ENCODE measurements around the gene ART4.
A peak's percentile ranks its signal among the peaks of the same experiment; 100 is the strongest.

Gene ART4

DNA sequence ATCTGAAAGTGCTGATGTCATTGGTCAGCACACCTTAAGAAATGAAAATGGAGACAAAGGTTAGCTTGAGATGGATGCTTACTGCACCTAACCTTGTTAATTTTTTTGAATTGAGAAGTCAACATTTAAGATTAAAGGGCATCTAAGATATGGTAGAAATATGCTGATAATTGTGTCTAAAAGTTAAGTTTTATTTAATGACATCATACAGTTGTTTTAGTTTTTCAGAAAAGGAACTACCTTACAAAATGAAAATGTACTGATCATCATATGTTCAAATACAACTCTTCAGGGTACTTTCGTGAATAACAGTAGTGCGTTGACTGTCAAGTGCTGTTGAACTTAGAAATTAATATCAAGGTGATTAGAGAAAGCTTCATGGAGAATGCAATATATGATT is 31.8 kb downstream of the ART4 start:
- DNase-seq (ENCODE audit: low read depth in 1 of 2, low spot score in 1 of 2), result no peak

DNA sequence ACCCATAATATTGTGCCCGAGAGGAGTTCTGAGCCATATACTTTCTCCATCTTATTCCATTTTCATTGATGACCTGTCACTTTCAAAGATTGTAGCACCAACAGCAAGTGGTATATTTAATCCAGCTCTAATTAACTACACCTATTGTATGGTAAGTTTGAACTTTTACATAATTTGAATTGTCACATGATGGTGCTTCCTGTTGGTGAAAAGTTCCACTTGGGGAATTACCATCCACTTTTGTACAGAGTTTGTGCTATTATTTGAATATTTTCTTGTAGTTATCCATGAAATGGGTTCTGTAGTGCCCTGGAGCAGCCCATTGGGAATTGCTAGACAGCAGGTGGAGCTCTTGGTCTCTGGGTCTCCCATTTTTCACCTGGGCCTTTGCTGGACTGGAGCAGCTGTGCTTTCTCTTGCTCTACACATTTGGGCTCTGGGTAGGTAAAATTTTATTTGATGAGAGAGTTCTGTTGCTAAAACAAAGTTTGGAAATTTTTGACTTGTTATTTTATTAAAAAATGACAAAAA is 32.3 kb downstream of the ART4 start:
- no peak for DNase-seq (ENCODE audit: low read depth in 1 of 2, low spot score in 1 of 2)

DNA sequence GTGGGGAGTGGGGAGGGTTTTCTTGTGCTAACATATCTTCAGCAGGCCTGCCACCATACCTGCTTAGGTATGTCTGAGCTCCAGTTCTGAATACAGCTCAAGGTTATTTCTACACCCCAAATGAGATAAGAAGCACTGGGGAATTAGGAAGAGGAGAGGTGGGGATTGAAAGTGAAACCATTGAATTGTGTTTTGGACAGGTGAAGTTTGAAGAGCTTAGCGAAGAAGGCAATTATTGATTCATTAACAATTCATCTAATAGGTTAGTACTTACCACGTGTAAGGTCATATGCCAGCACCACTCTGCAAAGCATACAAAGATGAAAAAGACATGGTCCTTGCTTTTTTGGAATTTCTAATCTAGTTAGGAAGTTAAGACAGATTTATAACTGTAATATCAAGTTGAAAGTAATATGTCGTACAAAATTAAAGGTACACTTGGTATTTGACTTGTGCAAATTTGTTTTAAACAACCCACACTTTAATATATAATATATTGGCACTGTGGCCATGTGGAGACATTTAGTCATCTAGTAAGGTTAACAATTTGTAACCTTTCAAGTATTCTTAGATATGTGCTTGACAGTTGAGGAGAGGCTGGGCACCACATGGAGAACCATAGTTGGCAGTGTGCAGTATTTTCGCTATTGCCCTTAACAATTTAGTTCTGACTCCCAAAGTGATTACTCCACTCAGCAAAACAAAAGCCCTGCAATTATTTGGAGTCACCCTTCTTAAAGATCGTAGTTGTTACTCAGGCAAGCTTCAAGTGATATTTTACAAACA is 33.0 kb downstream of the ART4 start:
- DNase-seq (ENCODE audit: low read depth in 1 of 2, low spot score in 1 of 2), result no peak

DNA sequence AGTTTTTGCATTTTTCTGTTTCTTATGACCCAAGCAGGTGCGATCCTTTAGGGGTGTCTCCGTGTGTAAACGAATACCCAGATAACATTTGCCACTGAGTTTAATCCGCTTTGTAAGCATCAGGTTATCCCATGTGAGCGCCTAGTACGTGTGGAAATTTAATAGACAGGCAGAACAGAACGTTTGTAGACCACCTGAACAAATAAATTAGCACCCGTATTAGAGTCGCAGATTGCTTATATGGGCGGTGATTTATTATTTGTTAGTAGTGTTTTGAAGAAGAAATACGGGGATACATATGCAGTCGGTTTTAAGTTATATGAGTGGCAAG is 39.5 kb downstream of the ART4 start:
- DNase-seq (ENCODE audit: low read depth in 1 of 2, low spot score in 1 of 2), result no peak

DNA sequence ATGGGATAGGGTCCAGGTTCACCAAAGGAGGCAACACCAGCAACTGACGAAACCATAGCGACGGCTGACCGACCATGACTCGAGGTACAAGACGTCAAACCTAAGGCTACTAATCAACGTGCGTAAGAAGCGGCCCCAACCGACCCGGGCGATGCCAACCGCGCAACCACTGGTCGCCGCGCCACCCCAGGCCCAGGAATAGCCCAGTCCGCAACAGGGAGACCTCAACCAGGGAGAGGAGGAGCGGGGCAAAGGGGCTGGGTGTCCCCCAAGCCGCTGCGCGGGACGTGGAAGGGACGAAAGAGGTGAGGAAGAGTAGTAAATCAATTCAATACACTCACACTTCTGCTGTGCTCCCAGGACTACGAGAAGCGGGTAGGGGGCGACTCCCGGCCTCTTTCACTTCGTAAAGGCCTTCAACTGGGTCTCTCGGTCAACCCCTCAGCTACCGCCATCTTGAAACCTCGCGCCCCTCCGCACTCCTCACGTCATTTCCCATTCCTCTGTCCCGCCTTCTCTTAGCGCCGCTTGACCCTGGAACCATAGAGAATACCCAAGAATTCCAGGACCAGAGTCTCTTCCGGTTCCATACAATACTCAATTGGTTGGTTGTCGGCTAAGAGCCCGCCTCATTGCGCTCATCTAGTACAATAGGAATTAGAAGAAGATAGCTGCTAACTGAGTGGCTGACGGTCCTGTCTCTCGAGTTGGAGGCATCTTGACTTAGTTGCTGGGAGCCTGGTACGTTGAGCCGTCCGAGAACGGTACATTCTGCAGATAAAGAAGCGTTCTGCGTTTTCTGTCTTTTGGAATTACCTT is 40.1 kb downstream of the ART4 start, which contains the start of the genes C12orf60 and WBP11:
TSS of gene C12orf60 (plus strand) at position 660 of the 819 bp plus-strand sequence. CDS start 19,266 bp downstream, outside the sequence.
TSS of gene WBP11 (minus strand) at position 468 of the 819 bp plus-strand sequence. CDS start 2,095 bp downstream, outside the sequence.
- peak; percentile 58 to 90 for DNase-seq (ENCODE audit: low read depth in 1 of 2, low spot score in 1 of 2)

DNA sequence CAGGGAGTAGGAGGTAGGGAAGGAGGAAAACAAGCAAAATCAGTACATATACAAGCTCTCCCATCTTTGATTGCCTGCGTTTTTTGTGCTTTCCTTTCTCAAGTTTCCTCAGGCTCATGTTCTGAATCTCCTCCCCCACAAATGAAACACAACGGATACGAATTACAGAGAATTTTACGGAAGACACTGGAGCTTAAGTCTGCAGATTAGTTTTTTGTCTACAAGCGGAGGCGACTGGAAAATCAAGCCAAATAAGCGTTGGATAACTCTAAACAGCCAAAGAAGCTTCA is 40.7 kb downstream of the ART4 start:
- no peak for DNase-seq (ENCODE audit: low read depth in 1 of 2, low spot score in 1 of 2)

DNA sequence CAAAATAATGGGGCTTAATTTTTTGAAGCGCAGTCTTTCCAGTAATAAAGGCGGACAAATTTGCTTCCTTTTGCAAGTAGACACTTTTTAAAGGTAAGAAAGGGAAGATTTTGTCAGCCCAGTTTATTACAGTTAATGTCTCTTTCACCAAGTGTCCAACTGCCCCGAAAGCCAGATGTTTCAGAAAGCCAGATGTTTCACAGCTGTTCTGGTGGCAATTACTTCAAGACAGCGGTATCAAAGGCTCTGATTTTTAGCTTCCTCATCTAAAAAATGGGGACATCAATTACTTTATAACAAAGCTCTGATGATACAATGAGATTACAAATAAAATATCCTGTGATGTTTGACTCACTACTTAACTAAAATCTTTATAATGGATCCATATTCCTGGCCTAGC is 41.1 kb downstream of the ART4 start:
- no peak for DNase-seq (ENCODE audit: low read depth in 1 of 2, low spot score in 1 of 2)

DNA sequence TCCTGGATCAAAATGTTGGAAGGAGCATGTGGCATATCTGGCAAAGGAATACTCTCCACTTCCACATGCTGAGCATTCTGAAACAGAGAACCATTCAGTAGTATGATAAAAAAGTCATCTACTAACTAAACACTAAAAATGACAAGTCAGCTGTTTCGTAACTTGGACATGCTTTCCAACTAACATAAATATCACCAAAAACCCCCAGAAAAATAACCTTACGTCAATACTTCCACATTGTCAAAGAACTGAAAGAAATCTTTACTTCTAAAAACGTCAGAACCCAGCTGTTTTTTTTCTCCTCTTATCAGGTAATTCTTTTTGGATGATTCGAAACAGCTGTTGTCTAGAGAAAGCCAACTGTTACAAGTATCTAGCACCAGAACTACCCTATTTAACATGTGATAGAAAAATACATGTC is 48.3 kb downstream of the ART4 start:
- no peak for DNase-seq (ENCODE audit: low read depth in 1 of 2, low spot score in 1 of 2)

DNA sequence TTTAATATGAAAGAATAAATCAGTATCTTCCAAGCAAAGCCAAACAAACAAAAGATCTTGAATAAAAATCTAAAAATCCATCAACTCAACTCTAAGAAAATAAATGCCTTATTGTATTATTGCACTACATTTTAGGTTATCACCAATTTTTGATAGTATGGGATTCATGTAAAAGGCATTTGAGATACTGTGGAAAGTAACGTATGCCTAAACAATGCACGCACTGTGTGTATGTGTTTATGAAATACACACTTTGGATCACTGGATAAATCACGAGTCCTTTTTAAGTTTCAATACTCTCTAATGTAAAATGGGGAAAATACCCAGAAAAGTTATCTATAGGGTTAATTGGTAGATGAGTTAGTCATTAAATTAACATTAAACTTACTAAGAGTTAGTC is 57.8 kb downstream of the ART4 start:
- DNase-seq (ENCODE audit: low read depth in 1 of 2, low spot score in 1 of 2), result no peak

DNA sequence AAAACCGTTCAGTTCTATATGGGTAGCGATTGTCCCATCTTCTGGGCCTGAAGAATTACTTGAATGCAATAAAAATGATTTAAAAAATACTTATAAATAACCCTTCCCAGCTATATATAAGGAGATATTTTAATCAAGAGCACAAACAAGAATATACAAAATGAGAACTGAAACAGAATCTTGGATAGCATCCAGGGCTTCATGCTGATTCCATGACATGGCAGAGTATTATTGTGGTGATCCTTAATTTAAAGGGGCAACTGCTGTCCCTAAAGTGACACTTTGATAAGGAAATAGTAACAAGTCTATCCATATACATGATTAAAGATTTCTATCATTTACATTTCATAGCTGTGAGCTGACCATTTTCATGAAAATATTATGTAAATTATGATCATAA is 58.9 kb downstream of the ART4 start:
- no peak for DNase-seq (ENCODE audit: low read depth in 1 of 2, low spot score in 1 of 2)

DNA sequence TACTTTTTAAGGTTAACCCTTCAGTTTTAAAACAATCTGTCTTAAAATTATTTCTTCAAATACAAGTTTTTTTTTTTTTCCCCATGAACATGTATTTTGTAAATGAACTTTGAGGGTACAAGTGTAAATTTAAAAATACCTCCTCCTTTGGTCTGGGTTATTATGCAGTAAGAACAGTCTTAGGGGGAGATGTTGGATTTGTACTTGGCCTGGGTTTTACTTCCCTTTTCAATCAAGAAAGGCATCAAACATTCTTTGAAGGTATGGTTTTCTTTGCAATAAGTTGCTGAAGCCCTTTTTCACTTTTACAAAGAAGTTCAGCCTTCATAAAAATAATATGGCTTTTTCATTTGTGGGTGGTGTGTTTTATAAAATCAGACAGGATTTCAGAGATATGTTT is 60.6 kb downstream of the ART4 start:
- no peak for DNase-seq (ENCODE audit: low read depth in 1 of 2, low spot score in 1 of 2)

DNA sequence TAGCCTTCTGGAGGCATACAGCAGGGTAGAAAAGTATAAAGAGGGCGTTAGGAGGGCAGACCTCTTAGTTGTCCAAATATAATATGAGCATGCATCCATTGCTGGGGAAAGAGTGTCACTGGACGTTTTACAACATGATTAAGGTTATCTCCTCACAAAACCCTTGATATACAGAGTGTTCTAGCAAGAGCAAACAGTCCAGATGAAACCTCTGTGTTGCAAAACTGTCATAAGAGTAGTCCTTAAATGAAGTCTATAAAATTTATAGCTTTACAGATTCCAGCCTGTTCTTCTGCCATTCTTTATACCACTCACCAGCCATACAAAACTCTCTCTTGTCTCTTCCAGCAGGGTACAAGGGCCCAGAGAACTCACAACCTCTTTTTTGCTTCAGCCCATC is 61.8 kb downstream of the ART4 start:
- DNase-seq (ENCODE audit: low read depth in 1 of 2, low spot score in 1 of 2), result no peak

DNA sequence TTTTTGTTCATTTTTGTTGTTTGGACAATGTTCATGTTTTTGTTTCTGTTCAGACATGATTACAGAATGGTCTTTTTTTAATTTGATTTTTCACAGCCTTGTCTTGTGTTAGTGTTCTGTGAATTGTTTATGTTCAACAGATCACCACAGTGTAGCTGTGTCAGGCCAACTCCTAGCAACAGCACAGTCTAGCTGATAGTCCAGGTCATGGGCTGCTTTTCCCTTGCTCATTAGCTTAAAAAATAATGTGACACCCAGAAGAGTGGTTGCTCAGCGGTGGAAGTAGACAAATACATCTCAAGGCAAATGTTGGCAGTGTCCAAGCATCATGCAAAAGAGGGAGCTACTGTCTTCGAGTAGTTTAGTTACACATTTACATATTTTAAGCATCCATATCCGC is 62.5 kb downstream of the ART4 start:
- DNase-seq (ENCODE audit: low read depth in 1 of 2, low spot score in 1 of 2), result no peak

DNA sequence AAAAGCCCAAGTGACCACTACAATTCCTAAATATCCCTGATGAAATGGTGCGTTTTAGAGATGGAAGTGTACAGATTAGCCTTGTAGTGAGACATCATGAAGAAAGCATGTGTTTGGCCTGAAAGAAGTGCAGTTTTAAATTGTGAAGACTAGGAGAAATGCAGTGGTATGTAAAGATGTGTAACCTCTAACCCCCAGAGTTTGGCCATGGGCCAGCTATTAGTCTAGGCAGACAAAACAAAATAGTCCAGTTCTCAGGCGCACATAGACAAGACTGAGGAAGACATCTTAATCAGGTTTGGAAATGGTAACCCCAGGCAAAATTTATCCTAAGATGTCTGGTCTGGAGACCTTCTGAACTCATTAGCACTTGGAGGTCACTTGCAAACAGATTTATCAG is 63.5 kb downstream of the ART4 start:
- no peak for DNase-seq (ENCODE audit: low read depth in 1 of 2, low spot score in 1 of 2)

DNA sequence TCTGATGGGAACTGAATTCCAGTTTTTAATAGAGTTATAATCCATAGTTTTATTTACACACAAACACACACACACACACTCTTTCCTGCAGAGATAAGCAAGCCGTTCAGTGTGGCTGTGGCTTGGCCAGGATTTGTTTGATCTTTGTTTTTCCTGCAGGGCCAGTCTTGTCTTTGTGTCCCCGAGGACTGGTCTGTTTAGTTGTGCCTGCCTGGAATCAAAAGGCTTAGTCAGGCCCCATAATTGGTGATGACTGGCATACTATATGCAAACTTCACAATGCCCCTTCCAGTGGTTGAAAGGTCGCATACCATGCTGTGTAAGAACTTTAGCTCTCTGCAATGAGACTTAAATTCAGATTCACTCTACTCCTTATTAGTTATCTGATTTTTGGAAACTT is 66.1 kb downstream of the ART4 start:
- no peak for DNase-seq (ENCODE audit: low read depth in 1 of 2, low spot score in 1 of 2)

DNA sequence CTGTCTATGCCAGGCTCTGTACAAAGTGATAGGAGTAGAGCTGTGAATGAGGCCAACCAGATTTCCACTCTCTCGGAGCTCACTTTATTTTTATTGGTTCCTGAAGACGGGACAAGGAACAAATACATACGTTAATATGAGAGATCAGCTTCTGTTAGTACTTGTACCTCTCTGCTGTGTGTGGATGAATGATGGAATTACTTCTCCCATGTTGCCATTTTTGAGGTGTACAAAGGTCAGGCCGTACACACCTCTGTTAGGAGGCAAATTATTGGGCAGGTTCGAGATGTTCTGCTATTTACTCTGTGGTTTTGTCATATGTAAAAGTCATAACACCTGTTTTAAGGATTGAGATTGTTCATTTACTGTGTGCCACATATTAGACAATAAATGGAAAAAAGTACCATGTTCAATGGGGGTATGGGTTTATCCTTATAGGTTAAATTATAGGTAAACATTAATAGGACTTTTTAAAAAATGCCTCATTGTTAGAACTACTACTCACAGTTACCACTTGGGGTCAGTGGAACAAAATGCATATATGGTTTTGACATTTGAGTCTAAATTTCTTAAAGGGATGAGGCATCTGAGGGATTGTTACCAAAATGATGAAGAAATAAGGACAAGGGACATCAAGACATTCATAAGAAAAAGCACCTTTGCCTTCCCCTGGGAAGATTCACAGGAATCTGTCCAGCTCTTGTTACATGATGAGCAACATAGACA is 66.9 kb downstream of the ART4 start:
- no peak for DNase-seq (ENCODE audit: low read depth in 1 of 2, low spot score in 1 of 2)

DNA sequence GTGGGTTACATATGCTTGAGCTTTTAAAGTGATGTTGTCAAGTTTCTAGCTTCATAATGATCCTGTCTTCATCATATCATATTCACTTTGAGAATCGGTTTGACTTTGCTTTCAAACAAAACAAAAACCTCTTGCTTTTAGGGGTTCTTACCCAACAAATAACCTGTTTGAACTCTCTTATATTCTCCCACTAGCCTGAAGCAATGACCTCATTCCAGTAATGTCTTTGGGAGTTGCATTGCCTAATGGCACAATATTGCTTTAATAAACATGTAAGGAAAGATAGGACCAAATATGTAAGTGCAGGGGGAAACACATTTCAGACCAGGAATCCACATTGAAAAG is 67.7 kb downstream of the ART4 start:
- no peak for DNase-seq (ENCODE audit: low read depth in 1 of 2, low spot score in 1 of 2)

Data from activated CD4-positive, alpha-beta T cell treated with anti-CD3 and anti-CD28 coated beads, Interleukin-2, amount 50 U/mL, for 24 hours (primary cell).